ENCODE measurements around the gene CTNNA2. TPM values are rescaled to one million over a fixed set of nuclear protein-coding genes. Genes with fewer than 3 reads are reported as not detected.

CTNNA2 gene
- total and polyA plus RNA-seq, 9 donors, result 0.32 to 1.4 (median 0.37) TPM; not detected in 3

DNA sequence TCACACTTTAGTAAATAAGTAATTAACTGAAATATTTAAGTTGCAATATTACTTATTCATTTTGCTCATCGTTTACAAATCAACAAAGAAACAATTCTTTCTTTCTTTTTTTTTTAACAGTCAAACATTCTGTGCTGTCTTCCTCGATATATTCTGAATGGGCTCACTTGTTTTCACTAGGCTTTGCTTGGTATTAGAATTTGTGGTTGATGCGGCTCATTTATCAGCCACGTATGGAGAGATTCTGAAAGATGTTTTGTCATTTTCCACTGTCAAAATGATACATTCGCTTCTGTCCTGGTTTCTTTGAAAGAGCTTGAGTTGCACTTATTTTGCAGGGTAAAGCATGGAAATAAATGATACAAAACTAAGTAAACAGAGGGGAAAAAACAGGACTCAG, 468.0 kb downstream of the CTNNA2 start:
- 64 to 76% (median 73%) methylated on average over 5 of the region's 5 CpGs for WGBS, 3 donors
- Histone ChIP-seq H3K4me3 (no peak overlapping the region), H3K27ac (no peak overlapping the region), H3K9me3 (no peaks in the 10 kb centered on the region), H3K27me3 (no peaks in the 10 kb centered on the region), H3K4me1 (ENCODE audit: insufficient read depth) (no peaks in the 10 kb centered on the region), H3K36me3 (no peaks in the 10 kb centered on the region)
- DNase-seq, result no peak
- intact Hi-C loops (cut with DNase I), result no loop called here
- no peak for TF ChIP-seq EP300 (IDR thresholded peaks at IDR 0.05)
- TF ChIP-seq, protein P1, sequence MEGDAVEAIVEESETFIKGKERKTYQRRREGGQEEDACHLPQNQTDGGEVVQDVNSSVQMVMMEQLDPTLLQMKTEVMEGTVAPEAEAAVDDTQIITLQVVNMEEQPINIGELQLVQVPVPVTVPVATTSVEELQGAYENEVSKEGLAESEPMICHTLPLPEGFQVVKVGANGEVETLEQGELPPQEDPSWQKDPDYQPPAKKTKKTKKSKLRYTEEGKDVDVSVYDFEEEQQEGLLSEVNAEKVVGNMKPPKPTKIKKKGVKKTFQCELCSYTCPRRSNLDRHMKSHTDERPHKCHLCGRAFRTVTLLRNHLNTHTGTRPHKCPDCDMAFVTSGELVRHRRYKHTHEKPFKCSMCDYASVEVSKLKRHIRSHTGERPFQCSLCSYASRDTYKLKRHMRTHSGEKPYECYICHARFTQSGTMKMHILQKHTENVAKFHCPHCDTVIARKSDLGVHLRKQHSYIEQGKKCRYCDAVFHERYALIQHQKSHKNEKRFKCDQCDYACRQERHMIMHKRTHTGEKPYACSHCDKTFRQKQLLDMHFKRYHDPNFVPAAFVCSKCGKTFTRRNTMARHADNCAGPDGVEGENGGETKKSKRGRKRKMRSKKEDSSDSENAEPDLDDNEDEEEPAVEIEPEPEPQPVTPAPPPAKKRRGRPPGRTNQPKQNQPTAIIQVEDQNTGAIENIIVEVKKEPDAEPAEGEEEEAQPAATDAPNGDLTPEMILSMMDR (IDR thresholded peaks at IDR 0.05), result no peak

DNA sequence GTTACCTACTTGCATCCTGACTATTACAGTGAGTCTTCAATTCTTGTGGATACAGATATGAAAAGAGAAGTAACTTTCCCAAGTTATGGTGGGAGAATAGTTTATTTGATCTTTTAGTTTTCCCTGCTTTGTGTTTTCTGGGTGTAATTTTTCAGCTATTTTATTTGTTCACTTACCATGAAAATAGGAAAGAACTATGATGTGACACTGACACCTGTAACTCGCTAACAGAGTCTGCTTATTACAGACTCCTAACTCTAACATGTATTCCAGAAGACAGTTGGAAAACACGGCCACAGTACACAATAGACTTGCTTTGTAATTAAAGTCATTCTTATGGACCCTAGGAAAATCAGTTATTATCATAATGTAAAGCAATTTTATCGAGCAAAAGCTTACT, 468.5 kb downstream of the CTNNA2 start:
- TF ChIP-seq POLR2A (IDR thresholded peaks at IDR 0.05) (no peak), EP300 (IDR thresholded peaks at IDR 0.05) (no peak)
- TF ChIP-seq, protein P1 (IDR thresholded peaks at IDR 0.05), result no peak
- no peaks in the 10 kb centered on the region for H3K9me3 ChIP-seq
- H3K4me1 ChIP-seq (ENCODE audit: insufficient read depth), result no peaks in the 10 kb centered on the region
- no peaks in the 10 kb centered on the region for H3K27me3 ChIP-seq
- H3K27ac ChIP-seq, result no peak overlapping the region
- DNase-seq, result no peak
- 74 to 86% (median 75%) methylated on average over 3 of the region's 3 CpGs for WGBS, 3 donors
- intact Hi-C loops (cut with DNase I), result no loop called here
- H3K4me3 ChIP-seq, result no peak overlapping the region
- no peaks in the 10 kb centered on the region for H3K36me3 ChIP-seq

DNA sequence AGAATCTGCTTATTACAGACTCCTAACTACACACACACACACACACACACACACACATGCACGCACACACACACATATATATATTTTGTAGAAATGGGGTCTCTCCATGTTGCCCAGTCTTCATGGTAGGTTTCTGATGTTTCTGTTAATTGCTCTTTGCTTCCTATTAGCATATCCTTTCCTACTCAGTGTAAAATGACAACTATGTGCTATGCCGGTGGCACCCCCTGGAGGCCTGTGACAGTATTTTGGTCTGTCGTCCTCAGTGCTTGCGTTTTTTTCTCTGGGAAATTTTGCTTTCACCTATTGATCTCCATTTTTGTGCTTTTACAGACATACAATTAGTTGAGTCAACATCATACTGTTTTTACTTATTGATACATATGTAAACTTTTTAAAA, 469.6 kb downstream of the CTNNA2 start:
- DNase-seq, result no peak
- Histone ChIP-seq H3K9me3 (no peaks in the 10 kb centered on the region), H3K4me1 (ENCODE audit: insufficient read depth) (no peaks in the 10 kb centered on the region), H3K36me3 (no peaks in the 10 kb centered on the region), H3K27ac (no peak overlapping the region), H3K4me3 (no peak overlapping the region), H3K27me3 (no peaks in the 10 kb centered on the region)
- TF ChIP-seq, protein P1 (IDR thresholded peaks at IDR 0.05), result no peak
- TF ChIP-seq EP300 (IDR thresholded peaks at IDR 0.05) (no peak), POLR2A (IDR thresholded peaks at IDR 0.05) (no peak)
- intact Hi-C loops (cut with DNase I), result no loop called here
- WGBS, 3 donors, result 68 to 81% (median 71%) methylated on average over 4 of the region's 4 CpGs

DNA sequence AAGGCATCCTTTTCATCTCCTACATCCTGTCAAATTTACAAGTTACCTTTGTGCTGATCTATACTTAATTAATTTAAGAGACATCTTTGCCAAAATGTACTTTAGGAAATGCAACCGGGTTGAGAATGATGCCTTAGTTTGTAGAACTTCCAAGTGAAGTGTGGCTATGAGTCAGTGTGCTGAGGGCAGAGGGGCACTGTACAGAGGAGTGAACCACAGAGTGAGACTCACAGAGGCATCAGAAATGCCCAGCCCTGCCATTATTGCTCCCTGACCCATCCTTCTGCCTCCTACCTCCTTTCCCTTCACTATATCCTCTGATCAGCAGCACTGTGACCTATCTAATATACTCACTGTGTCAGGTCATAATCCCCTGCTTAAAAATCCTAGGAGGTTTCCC, 471.6 kb downstream of the CTNNA2 start:
- WGBS, 3 donors, result 63 to 72% (median 68%) methylated on average over 1 of the region's 1 CpG
- intact Hi-C loops (cut with DNase I), result no loop called here
- H3K27me3 ChIP-seq, result no peaks in the 10 kb centered on the region

More for the DNA sequence above, 471.6 kb downstream of the CTNNA2 start:
- H3K9me3 ChIP-seq, result no peaks in the 10 kb centered on the region
- H3K4me3 ChIP-seq, result no peak overlapping the region
- H3K36me3 ChIP-seq, result no peaks in the 10 kb centered on the region
- H3K4me1 ChIP-seq (ENCODE audit: insufficient read depth), result no peaks in the 10 kb centered on the region
- no peak for TF ChIP-seq EP300 (IDR thresholded peaks at IDR 0.05)
- no peak for TF ChIP-seq POLR2A (IDR thresholded peaks at IDR 0.05)
- TF ChIP-seq, protein P1 (IDR thresholded peaks at IDR 0.05), result no peak
- H3K27ac ChIP-seq, result no peak overlapping the region
- DNase-seq, result no peak
